NCI-H2107 treated with DMSO at 0.1 percent for 48 hours (cell line): Measurements from ENCODE around the gene CTNND2.

Experiments
- DNase-seq: peaks from one replicate; lab custom pipeline; 2025; ENCODE audit not compliant: unreplicated experiment; lab: John Stamatoyannopoulos, UW

Gene CTNND2

DNA sequence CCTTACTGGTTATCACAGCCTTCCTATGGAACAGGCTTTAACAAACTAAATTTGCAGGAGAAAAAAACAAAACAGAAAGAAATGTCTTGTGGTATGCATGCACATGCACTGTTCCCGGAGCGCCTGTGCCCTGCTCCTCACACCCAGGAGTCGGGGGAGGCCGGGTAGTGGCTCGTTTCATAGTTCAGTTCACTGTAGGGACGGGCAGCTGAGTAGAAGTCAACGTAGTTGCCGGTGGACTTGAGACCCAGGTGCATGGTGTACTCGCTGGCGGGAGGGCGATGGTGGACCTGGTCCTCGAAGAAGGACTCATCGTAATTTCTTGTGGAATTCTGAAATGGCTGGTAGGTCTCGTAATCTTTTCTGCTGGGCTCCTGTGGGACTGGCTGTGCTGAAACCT lies 930.9 kb downstream of the CTNND2 start:
- no peak for DNase-seq

DNA sequence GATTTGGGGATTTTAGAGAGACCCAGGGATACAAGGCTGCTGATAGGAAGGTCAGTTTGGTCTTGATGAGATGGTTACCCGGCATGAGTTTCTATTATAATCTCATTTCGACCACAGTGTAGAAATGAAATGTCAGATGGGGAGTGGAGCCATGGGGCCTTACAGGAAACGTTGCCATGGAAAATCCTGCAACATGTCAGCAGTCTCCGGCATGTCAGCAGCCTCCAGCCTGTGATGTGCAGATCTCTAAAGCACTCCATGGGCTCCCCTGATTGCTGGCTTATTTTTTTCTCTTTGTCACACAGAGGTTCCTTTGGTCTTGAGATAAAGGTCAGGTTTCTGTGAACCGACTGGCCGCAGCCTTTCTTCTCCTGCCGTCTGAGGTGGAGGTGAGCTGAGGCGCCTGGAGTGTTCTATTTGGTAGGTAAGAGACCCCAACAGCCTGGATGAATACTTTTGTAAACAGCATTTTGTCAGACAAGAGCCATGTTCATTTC lies 934.5 kb downstream of the CTNND2 start:
- no peak for DNase-seq

DNA sequence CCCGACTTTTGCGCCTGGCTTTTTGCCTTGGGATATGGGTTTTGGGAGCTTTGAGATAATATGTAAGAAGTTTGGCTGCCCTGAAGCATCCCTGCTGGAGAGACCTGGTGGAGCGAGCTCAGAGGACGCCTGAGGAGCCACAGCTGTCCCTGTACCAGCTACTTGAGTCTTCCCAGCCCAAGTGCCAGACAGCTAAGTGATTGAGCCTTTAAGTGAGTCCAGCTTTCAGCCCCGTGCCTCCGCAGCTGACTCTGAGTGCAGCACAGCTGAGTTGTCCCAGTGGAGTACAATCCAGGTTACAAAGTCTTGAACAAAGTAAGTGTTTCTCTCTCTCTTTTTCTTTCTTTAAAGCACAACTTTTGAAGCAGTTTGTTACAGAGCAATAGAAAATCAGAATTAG lies 939.4 kb downstream of the CTNND2 start:
- no peak for DNase-seq

DNA sequence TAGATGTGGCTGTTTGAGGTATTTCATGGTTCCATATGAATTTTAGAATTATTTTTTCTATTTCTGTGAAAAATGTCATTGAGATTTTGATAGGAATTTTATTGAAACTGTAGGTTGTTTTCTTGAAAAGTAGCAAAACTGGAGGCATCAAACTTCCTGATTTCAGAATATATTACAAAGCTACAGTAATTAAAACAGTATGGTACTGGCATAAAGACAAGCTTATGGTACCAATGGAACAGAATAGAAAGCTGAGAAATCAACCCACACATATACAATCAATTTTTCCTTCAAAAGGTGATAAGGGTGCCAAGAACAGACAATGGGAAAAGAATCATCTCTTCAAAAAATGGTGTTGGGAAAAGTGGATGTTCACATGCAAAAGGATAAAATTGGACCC lies 945.5 kb downstream of the CTNND2 start:
- DNase-seq: no peak

DNA sequence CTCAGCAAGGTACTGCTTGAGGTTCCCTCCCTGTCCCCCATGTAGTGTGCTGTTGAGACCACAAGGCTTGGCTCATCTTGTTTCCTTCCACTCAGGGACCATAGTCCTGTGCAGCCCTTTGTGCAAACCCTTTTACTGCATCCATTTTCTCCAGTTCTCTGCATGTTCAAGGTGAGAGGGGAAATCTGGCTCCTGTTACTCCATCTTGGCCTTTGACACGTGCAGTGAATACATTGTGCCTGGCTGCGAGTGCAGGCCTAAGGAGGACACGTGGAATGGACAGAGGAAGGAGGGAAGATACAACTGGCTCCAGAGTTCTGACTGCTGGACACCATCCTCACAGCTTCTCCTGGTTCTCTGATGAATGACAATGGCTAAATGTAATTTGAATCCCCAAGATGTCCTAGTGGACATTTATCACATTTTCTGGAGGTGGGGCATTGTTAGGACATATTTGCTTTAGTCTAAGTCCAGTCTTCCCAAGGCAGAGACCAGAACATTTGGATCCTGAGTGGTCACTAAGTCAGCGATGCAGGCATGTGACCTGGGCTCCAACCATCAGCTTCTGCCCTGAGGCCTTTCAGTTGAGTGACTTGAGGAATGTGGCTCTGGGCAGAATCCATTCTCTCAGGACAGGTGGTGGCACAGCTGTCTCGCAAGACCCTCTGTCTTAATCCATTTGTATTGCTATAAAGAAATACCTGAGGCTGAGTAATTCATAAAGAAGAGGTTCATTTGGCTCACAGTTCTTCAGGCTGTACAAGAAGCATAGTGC lies 954.2 kb downstream of the CTNND2 start:
- DNase-seq: no peak

DNA sequence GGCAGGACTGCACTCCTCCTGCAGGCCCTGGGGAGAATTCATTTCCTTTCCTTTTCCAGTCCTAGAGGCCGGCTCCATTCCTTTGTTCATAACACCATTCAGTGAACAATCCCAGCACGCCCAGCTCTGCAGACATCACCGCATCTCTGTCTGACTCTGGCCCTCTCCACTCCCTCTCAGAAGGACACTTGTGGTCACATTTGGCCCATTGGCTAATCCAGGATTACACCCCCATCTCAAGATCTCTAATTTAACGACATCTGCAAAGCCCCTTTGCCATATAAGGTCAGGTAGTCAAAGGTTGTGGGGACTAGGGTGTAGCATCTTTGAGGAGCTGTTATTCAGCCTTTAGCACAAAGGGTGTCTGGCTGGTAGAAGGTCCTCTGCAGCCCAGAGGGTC lies 958.2 kb downstream of the CTNND2 start:
- no peak for DNase-seq

DNA sequence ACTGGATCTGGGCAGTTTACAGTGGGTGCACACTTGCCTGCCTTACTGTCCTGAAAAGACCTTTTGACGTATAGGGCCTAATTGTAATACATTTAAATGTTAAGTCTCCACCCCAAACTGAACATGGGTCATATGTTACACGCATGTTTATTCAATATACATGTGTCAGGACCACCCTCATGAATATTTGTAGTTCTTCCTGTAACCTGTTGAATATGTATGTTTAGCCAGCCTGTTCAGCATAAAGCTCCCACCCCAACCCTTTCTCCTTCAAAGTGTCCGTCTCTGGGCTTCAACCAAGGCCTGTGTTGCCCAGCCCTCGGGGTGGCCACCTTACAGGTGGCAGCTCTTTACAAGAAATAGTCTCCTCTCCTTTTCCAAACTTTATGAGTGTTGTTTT lies 962.3 kb downstream of the CTNND2 start:
- DNase-seq: no peak

DNA sequence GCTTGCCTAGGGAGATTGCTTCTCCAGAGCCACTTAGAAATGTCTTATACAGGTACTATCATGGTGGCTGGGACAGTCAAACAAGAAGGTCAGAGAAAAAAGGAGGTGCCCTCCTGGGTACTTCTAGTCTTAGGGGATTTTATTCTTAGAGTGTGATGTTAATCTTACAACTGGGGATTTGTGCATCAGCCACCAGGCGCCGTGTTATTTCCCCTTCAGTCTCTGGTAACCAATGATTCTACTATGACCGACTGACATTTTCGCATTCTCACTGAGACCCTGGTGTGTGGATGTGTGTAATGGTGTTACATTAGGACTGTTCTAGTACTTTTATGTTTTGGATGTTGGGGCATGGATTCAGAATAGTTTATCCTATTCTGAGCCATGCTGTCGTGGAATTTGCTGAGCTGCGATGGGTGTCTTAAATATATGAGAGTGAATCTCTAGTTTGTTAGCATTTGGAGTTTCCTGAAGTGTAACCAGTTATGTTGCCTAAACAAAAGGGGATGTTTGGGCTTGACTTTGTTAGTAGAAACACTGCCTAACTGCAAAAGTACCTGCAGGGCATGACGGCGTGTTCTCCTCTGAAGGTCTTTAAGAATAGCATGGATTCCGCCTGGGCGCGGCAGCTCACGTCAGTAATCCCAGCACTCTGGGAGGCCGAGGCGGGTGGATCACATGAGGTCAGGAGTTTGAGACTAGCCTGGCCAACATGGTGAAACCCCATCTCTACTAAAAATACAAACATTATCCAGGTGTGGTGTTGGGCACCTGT lies 968.0 kb downstream of the CTNND2 start:
- DNase-seq: no peak

DNA sequence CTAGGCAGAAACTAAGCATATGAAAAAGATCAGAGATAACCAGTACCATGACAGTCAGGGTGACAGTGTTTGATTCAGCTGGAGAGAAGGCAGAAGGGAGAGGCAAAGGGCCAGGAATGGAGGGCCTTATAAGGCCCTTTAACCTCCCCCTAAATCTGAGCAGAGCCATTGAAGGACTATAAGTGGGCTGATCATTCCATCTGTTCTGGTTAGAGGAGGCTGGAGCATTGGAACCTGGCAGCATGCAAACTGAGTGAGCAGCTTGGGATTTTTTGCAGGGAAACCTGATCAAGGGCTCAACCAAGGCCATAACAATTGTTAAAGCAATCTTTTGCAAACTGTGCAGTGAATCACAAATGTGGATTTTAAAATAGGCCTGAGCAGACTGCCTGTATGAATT lies 968.7 kb downstream of the CTNND2 start:
- DNase-seq: no peak

DNA sequence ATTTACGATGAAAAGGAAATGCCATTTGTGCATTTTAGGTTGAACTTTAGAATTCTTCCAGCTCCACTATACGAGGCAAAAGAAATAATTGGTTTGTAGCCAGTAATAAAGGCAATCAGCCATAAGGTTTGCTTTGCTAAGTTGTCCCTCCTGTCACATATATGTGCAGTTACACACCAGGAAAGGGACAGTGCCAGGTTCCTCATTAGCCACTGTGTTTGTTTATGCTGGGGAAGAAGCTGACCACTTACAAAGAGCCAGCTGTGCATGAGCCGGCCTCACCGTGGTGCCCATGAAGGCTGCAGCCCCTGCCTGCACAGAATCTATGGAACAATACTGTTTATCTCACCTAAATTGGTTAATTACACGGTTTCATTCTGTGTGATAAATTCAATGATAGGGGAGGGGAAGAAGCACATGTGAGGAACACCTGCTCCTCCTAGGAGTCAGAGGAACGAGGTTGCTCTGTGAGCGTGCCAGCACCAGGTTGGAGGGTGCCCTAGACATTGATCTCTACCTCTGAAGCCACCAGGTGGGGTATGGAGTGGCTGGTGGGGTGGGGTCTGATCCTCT lies 969.4 kb downstream of the CTNND2 start:
- no peak for DNase-seq

DNA sequence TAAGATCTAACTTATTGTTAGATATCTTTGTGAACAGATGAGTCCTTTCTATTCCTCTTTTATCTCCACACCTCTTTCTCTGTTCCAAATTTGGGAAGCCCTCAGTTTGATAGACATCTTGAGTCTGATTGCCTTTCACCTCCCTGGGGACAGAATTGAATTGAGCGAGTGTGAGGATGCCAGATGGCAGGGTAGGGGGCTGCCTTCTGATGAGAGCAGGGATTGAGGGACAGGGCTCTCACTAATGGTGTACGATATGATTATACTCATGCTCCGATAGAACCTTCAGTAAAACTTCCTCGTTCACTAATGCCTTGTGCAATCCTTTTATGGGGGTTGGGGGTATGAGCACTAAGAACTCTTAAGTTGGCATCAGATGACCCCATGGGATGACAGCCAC lies 971.1 kb downstream of the CTNND2 start:
- no peak for DNase-seq

DNA sequence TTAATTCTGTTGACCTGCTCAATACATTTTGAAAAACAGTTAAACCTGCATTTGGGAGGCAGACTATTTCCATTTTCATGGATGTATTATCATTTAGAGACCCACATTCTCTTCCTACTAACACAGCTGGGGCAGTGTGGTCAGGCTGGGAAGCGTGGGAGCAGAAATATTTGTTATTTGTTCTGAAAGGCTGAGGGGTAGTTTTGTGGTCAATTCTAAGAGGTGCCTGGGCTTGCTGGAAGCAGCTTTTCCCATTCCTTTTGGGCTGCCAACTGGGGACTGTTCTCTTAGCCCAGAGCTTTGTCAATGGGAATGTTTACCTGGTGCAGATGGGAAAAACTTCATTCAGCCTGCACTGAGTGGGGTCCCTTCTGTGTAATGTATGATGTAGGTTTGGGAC lies 971.8 kb downstream of the CTNND2 start:
- DNase-seq: no peak

DNA sequence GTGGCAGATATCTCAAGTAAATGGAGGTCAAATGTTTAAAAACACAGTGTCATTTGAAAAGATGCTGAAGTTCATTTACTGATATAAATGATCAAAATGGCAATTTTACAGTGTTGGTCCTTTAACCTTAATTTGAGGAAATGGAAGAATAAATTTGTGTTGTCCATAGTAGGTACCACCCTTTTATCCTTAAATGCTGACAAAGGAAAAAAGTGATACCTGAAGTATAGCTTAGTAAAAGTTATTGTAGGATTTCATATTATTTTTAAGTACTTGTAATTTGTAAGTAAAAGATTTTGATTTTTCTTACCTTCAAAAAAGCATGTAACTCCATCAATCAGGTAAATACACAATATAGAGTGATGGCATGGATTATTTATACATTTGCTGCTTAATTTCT lies 976.6 kb downstream of the CTNND2 start:
- DNase-seq: no peak

DNA sequence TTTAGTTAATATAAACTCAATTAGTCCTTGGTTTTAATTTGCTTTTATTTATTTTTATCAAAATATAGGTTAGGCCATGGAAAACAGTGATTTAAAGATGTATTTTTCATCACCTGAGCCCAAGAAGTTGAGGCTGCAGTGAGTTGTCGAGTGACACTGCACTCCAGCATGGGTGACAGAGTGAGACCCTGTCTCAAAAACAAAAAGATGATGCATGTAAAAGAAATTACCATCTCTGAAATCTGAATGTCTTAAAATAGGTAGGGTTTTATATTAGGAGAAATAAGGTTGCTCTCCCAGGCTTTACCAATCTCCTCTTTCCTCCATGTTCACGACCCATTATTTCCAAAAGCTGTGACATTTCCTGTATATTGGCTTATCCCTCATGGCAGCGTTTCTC lies 980.9 kb downstream of the CTNND2 start:
- no peak for DNase-seq
